A673 (cell line): ENCODE data around the gene PPP1R26. TPM values are rescaled to one million over a fixed set of nuclear protein-coding genes. Genes with fewer than 3 reads are reported as not detected.

Experiments
- BruUV-seq: library from RNA; stranded (reverse); fragments of 400-500 nt; replicated peaks from 2 replicates; lab custom pipeline; 2021; lab: Mats Ljungman, UMichigan
- CTCF ChIA-PET: fragments of 300-600 bp; sonication (Branson Sonifier 250); formaldehyde crosslinking; loops from one replicate; lab custom pipeline; 2022; ENCODE audit warnings: antibody characterized with exemption; lab: Charles Lee
- POLR2A ChIA-PET: fragments of 300-600 bp; sonication (Branson Sonifier 250); formaldehyde crosslinking; loops from one replicate; lab custom pipeline; 2022; ENCODE audit warnings: antibody characterized with exemption; ENCODE audit not compliant: low non-redundant PET; lab: Charles Lee
- DNase-seq: peaks from one replicate; pipeline ENCODE4 v3.0.0-alpha.2; 2015; ENCODE audit warnings: low spot score
- H3K27ac ChIP-seq: fragments of 200-600 bp; sonication (generic); 2 replicates; pipeline ENCODE4 v1.5.1; 2016; ENCODE audit warnings: mixed run types, low read depth, mild to moderate bottlenecking, mixed read lengths, antibody characterized with exemption, low read length; ENCODE audit not compliant: poor library complexity, severe bottlenecking
- H3K27me3 ChIP-seq: fragments of 200-600 bp; sonication (generic); replicated peaks from 2 replicates; pipeline ENCODE4 v1.6.1; 2017; ENCODE audit warnings: mixed run types, low read depth, mild to moderate bottlenecking, mixed read lengths, antibody characterized with exemption, low read length; ENCODE audit not compliant: insufficient read depth, poor library complexity
- H3K36me3 ChIP-seq: fragments of 200-600 bp; sonication (generic); 2 replicates; pipeline ENCODE4 v1.6.1; 2016; ENCODE audit warnings: mixed run types, mild to moderate bottlenecking, mixed read lengths, antibody characterized with exemption, low read length; ENCODE audit not compliant: insufficient read depth, poor library complexity, severe bottlenecking
- H3K4me1 ChIP-seq: fragments of 200-600 bp; sonication (generic); 2 replicates; pipeline ENCODE4 v1.6.1; 2017; ENCODE audit warnings: mixed run types, mild to moderate bottlenecking, mixed read lengths, antibody characterized with exemption, low read length; ENCODE audit not compliant: insufficient read depth, poor library complexity, severe bottlenecking
- H3K4me3 ChIP-seq: fragments of 200-600 bp; sonication (generic); 2 replicates; pipeline ENCODE4 v1.5.1; 2016; ENCODE audit warnings: low read depth, mixed run types, mild to moderate bottlenecking, mixed read lengths, low read length; ENCODE audit not compliant: poor library complexity, severe bottlenecking
- H3K9me3 ChIP-seq: fragments of 200-600 bp; sonication (generic); 2 replicates; pipeline ENCODE4 v1.6.1; 2016; ENCODE audit warnings: mixed run types, low read depth, mild to moderate bottlenecking, mixed read lengths, antibody characterized with exemption, low read length; ENCODE audit not compliant: poor library complexity, severe bottlenecking
- CTCF ChIP-seq: fragments of 300-800, 200-600 bp; sonication (generic); conservative IDR thresholded peaks from 2 replicates; pipeline ENCODE4 v1.5.1; 2017; ENCODE audit warnings: low read depth, mild to moderate bottlenecking, antibody characterized with exemption, low read length, moderate library complexity, mixed read lengths
- EZH2 ChIP-seq: fragments of 200-600 bp; sonication (generic); IDR thresholded peaks from 2 replicates; pipeline ENCODE4 v1.6.1; 2017; ENCODE audit warnings: borderline replicate concordance, low read depth, mild to moderate bottlenecking, mixed read lengths, antibody characterized with exemption, low read length; ENCODE audit not compliant: poor library complexity, severe bottlenecking
- intact Hi-C: fragments of 100-400 bp; cut with micrococcal nuclease; formaldehyde crosslinking; loops from one replicate; pipeline ENCODE4 v1.10.0; 2022; ENCODE audit not compliant: unreplicated experiment
- total RNA-seq: library from RNA; stranded (reverse); gene quantifications from 2 replicates; pipeline ENCODE4 v1.2.3, GENCODE V29; 2021

The PPP1R26 gene
- total RNA-seq, 1 experiment from 2014 or later: 7.4 TPM

DNA sequence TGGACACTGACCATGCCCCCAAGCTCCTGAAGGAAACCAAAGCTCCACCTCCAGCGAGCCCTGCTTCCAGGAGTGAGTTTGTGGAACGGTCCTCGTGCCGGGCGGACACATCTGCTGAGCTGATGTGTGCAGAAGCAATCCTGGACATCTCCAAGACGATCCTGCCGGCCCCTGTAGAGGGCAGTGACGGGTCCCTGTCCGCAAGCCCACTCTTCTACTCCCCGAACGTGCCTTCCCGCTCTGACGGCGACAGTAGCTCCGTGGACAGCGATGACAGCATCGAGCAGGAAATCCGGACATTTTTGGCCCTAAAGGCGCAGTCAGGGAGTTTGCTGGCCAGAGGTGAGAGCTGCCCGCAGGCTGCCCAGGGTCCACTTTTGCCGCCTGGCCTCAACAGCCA is 6.2 kb downstream of the PPP1R26 start:
- no peak for DNase-seq
- H3K4me3 ChIP-seq: no peak overlapping the region
- H3K4me1 ChIP-seq: peaks cover under 1% of the 10 kb centered on the region
- no peak for TF ChIP-seq EZH2
- TF ChIP-seq CTCF: 0 out of 2 replicates have a peak, but pooled peaks have one; percentile 9
- no TSS peak for BruUV-seq
- no peaks in the 10 kb centered on the region for H3K36me3 ChIP-seq
- ChIA-PET POLR2A (no interaction called here), CTCF (no interaction called here)
- H3K27ac ChIP-seq: no peak overlapping the region
- intact Hi-C loops: no loop called here
- H3K27me3 ChIP-seq: no peaks in the 10 kb centered on the region
- no peaks in the 10 kb centered on the region for H3K9me3 ChIP-seq

- ChIA-PET CTCF (no interaction called here), POLR2A (no interaction called here)
- no peaks in the 10 kb centered on the region for H3K27me3 ChIP-seq
- no peaks in the 10 kb centered on the region for H3K9me3 ChIP-seq
- no peaks in the 10 kb centered on the region for H3K36me3 ChIP-seq
- no TSS peak for BruUV-seq
- intact Hi-C loops: no loop called here
- H3K27ac ChIP-seq: no peak overlapping the region
- DNase-seq: no peak
- H3K4me3 ChIP-seq: no peak overlapping the region
- TF ChIP-seq EZH2: no peak
- no peak for TF ChIP-seq CTCF
- H3K4me1 ChIP-seq: no peaks in the 10 kb centered on the region
Observed at GRCh38 chr9:135486267-135487065, 6.9 kb downstream of the PPP1R26 start.

DNA sequence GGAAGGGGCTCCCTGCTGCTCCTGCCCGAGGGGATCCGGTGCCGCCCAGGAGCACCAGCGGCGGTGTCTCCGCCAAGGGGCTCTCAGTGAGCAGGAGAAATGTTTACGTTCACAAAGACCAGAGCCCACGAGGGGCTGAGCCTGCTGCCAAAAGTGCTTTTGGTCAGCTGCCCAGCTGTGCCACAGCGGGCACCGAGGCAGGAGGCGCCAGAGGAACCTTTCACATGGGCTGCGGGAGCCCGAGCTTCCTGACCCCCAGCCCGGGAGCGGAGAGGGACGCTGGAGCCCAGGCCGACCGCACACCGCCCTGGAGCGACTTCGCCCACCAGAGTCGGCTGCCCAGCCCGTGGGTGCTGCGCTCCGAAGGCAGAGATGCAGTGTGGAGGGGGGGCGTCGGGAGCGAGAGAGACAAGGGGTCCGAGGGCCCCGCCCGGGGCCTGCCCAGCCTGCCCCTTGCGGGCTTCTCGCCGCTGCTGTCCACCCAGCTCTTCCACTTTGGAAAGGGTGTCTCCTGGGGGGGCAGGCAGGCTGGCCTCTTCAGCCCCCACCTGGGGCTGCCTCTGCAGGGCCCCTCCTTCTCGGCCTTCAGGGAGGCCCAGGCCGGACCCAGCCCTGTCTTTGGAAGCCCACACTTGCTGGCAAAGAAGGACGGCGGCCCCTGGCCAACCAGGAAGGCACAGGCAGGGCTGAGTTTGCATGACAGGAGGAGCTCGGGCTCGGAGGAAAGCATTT is 7.9 kb downstream of the PPP1R26 start:
- intact Hi-C loops: no loop called here
- no peaks in the 10 kb centered on the region for H3K36me3 ChIP-seq
- no peaks in the 10 kb centered on the region for H3K9me3 ChIP-seq
- no TSS peak for BruUV-seq
- TF ChIP-seq CTCF: no peak
- no peak for TF ChIP-seq EZH2
- CTCF ChIA-PET: no interaction called here
- POLR2A ChIA-PET: no interaction called here
- no peak for DNase-seq
- no peaks in the 10 kb centered on the region for H3K4me1 ChIP-seq
- no peaks in the 10 kb centered on the region for H3K27me3 ChIP-seq
- H3K4me3 ChIP-seq: no peak overlapping the region
- H3K27ac ChIP-seq: no peak overlapping the region
